Activated naive CD4-positive, alpha-beta T cell treated with Interleukin-2 at 50 U/mL for 16 hours (primary cell): Measurements from ENCODE around the gene DNAJC12.
"Not testable (repeated sequence)": the region's sequence is repeated elsewhere in the genome, so short reads cannot be mapped to it uniquely, and the experiment has no call there.

Experiments used
- DNase-seq: peaks from one replicate; pipeline ENCODE4 v3.0.0-alpha.2; 2020

Gene DNAJC12

GRCh38 chr10:67837541-67838314, at the start of gene DNAJC12:
Gene DNAJC12 (minus strand): TSS chr10:67838188. CDS start chr10:67838011, 177 bp downstream.
- no peak for DNase-seq

- DNase-seq: peak; percentile 81
Observed at GRCh38 chr10:67884842-67885670, 47.1 kb upstream of the DNAJC12 start.

GRCh38 chr10:67884313-67884841, 46.4 kb upstream of the DNAJC12 start, which contains the start of gene SIRT1:
Gene SIRT1 (plus strand): TSS chr10:67884656. CDS start chr10:67884722, 66 bp downstream.
- DNase-seq: peak; percentile 92

- no peak for DNase-seq
Observed at GRCh38 chr10:67883710-67884312, 45.8 kb upstream of the DNAJC12 start.

- DNase-seq: no peak
Observed at GRCh38 chr10:67878133-67878532, 40.1 kb upstream of the DNAJC12 start.

- DNase-seq: not testable (repeated sequence)
Observed at GRCh38 chr10:67877421-67877820, 39.4 kb upstream of the DNAJC12 start.

- no peak for DNase-seq
Observed at GRCh38 chr10:67875340-67876238, 37.6 kb upstream of the DNAJC12 start.

- DNase-seq: no peak
Observed at GRCh38 chr10:67869996-67870395, 32.0 kb upstream of the DNAJC12 start.

GRCh38 chr10:67868132-67868531, 30.1 kb upstream of the DNAJC12 start:
- no peak for DNase-seq

- no peak for DNase-seq
Observed at GRCh38 chr10:67864607-67865371, 26.8 kb upstream of the DNAJC12 start.

- DNase-seq: no peak
Observed at GRCh38 chr10:67863094-67863493, 25.1 kb upstream of the DNAJC12 start.

- no peak for DNase-seq
Observed at GRCh38 chr10:67861750-67862432, 23.9 kb upstream of the DNAJC12 start.

- DNase-seq: no peak
Observed at GRCh38 chr10:67858971-67859370, 21.0 kb upstream of the DNAJC12 start.

GRCh38 chr10:67853512-67853911, 15.5 kb upstream of the DNAJC12 start:
- no peak for DNase-seq

GRCh38 chr10:67852761-67853160, 14.8 kb upstream of the DNAJC12 start:
- DNase-seq: no peak

GRCh38 chr10:67851186-67851585, 13.2 kb upstream of the DNAJC12 start:
- no peak for DNase-seq

GRCh38 chr10:67849331-67850011, 11.5 kb upstream of the DNAJC12 start:
- peak; percentile 94 for DNase-seq

- no peak for DNase-seq
Observed at GRCh38 chr10:67843284-67843683, 5.3 kb upstream of the DNAJC12 start.

- DNase-seq: no peak
Observed at GRCh38 chr10:67841737-67842136, 3.7 kb upstream of the DNAJC12 start.

GRCh38 chr10:67839951-67840350, 2.0 kb upstream of the DNAJC12 start:
- DNase-seq: no peak
